Gastrocnemius medialis (tissue), 4 donors: ENCODE measurements around the gene ADGRL3.

Source experiments
- CTCF ChIP-seq, 5 experiments: fragments of 450-650 bp in 3 of 5; fragments of 200-600 bp in 2 of 5; sonication (generic) in 2 of 5; IDR thresholded peaks in 4 of 5; conservative IDR thresholded peaks in 1 of 5; 1 replicate in 4 of 5; 2 replicates in 1 of 5; pipeline ENCODE4 v1.5.1; 2016 to 2019; ENCODE audit warnings: antibody characterized with exemption in 5 of 5, mild to moderate bottlenecking in 3 of 5, moderate library complexity in 3 of 5
- POLR2A ChIP-seq, 2 donors: fragments of 450-650 bp; IDR thresholded peaks; one replicate each; pipeline ENCODE4 v1.6.1; 2017; ENCODE audit warnings: antibody characterized with exemption in 2 of 2, mild to moderate bottlenecking in 2 of 2, moderate library complexity in 2 of 2

GRCh38 chr4:61201961-61202637 is 2.0 kb downstream of the ADGRL3 start:
- TF ChIP-seq CTCF (IDR thresholded peaks at IDR 0.05 in 4 of 5, conservative IDR thresholded peaks at IDR 0.05 in 1 of 5): no peak
- TF ChIP-seq POLR2A (IDR thresholded peaks at IDR 0.05): no peak
